Measurements from ENCODE around the gene STXBP5. TPM values are rescaled to one million over a fixed set of nuclear protein-coding genes. Genes with fewer than 3 reads are reported as not detected.

STXBP5 gene
- total RNA-seq, 6 donors from 2014 or later, result 10.5 to 26.5 (median 15.7) TPM

DNA sequence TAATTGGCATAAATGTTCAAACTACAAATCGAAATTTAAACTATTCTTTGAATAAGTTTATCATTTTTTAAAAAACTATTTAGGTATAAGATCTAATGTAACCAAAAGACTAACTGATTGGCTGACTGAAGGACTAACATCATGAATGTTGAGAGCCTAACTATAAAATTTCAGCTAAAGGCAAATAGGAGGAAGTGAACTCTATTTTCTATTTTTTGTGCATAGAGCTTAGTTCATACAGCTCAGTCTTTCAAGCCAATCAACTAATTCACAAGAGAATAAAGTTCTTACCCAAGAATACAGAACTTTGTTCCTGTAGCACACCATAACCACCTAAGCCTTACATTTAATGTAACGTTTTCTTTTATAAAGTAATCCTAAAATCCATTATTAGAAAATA, 46.3 kb upstream of the STXBP5 start:
- TF ChIP-seq POLR2AphosphoS5 (IDR thresholded peaks at IDR 0.05), result no peak
- TF ChIP-seq POLR2A (IDR thresholded peaks at IDR 0.05), result no peak
- TF ChIP-seq EP300 (IDR thresholded peaks at IDR 0.05), result no peak
- no peak for TF ChIP-seq CTCF (IDR thresholded peaks at IDR 0.05)
- ATAC-seq (ENCODE audit: low FRiP score in 2 of 2) (no peak), DNase-seq (no peak)
- no peaks in the 10 kb centered on the region for H3K27me3 ChIP-seq
- no peaks in the 10 kb centered on the region for H3K36me3 ChIP-seq
- no peak overlapping the region for H3K4me3 ChIP-seq
- H3K27ac ChIP-seq, result no peak overlapping the region
- WGBS, 2 donors, result 74 to 75% methylated on average over 2 of the region's 2 CpGs
- H3K4me1 ChIP-seq, result no peaks in the 10 kb centered on the region
- H3K9me3 ChIP-seq, result no peaks in the 10 kb centered on the region

- WGBS, 2 donors, result 53 to 62% methylated on average over 2 of the region's 2 CpGs
- no peaks in the 10 kb centered on the region for H3K4me1 ChIP-seq
- H3K27ac ChIP-seq, result no peak overlapping the region
- no peaks in the 10 kb centered on the region for H3K27me3 ChIP-seq
- no peak for DNase-seq
- H3K36me3 ChIP-seq, result no peaks in the 10 kb centered on the region
- H3K9me3 ChIP-seq, result no peaks in the 10 kb centered on the region
- no peak for TF ChIP-seq POLR2AphosphoS5 (IDR thresholded peaks at IDR 0.05)
- no peak for TF ChIP-seq CTCF (IDR thresholded peaks at IDR 0.05)
- TF ChIP-seq POLR2A (IDR thresholded peaks at IDR 0.05), result no peak
- no peak for TF ChIP-seq EP300 (IDR thresholded peaks at IDR 0.05)
- H3K4me3 ChIP-seq, result no peak overlapping the region
- no peak for ATAC-seq (ENCODE audit: low FRiP score in 2 of 2)
Observed at GRCh38 chr6:147158881-147159280, 45.3 kb upstream of the STXBP5 start.

GRCh38 chr6:147159536-147160374, 44.5 kb upstream of the STXBP5 start:
- WGBS, 2 donors, result 71 to 87% methylated on average over 2 of the region's 2 CpGs
- no peaks in the 10 kb centered on the region for H3K9me3 ChIP-seq

GRCh38 chr6:147160593-147160992, 43.6 kb upstream of the STXBP5 start:
- ATAC-seq (ENCODE audit: low FRiP score in 2 of 2), result no peak

More at GRCh38 chr6:147159536-147160374, 44.5 kb upstream of the STXBP5 start:
- no peak for DNase-seq
- H3K36me3 ChIP-seq, result no peaks in the 10 kb centered on the region
- no peaks in the 10 kb centered on the region for H3K4me1 ChIP-seq
- TF ChIP-seq EP300 (IDR thresholded peaks at IDR 0.05) (no peak), POLR2A (IDR thresholded peaks at IDR 0.05) (no peak), POLR2AphosphoS5 (IDR thresholded peaks at IDR 0.05) (no peak), CTCF (IDR thresholded peaks at IDR 0.05) (no peak)
- H3K27ac ChIP-seq, result no peak overlapping the region
- no peak overlapping the region for H3K4me3 ChIP-seq
- H3K27me3 ChIP-seq, result no peaks in the 10 kb centered on the region
- no peak for ATAC-seq (ENCODE audit: low FRiP score in 2 of 2)

More at GRCh38 chr6:147160593-147160992, 43.6 kb upstream of the STXBP5 start:
- Histone ChIP-seq H3K4me3 (no peak overlapping the region), H3K9me3 (no peaks in the 10 kb centered on the region), H3K36me3 (no peaks in the 10 kb centered on the region), H3K27me3 (no peaks in the 10 kb centered on the region), H3K4me1 (no peaks in the 10 kb centered on the region), H3K27ac (no peak overlapping the region)
- no peak for TF ChIP-seq POLR2A (IDR thresholded peaks at IDR 0.05)
- TF ChIP-seq CTCF (IDR thresholded peaks at IDR 0.05), result no peak
- TF ChIP-seq EP300 (IDR thresholded peaks at IDR 0.05), result no peak
- no peak for TF ChIP-seq POLR2AphosphoS5 (IDR thresholded peaks at IDR 0.05)
- 83 to 85% methylated on average over 1 of the region's 1 CpG for WGBS, 2 donors
- DNase-seq, result no peak

Measured in upper lobe of left lung (tissue), 6 donors.